HG02840 (cell line): ENCODE data around the gene CYCS.

Experiments
- ATAC-seq: cut with Tn5 transposase; IDR thresholded peaks from one replicate; pipeline ENCODE4 v1.9.1; 2021; ENCODE audit warnings: mild to moderate bottlenecking, moderate library complexity, moderate number of reproducible peaks; ENCODE audit not compliant: unreplicated experiment, low FRiP score

CYCS gene

DNA sequence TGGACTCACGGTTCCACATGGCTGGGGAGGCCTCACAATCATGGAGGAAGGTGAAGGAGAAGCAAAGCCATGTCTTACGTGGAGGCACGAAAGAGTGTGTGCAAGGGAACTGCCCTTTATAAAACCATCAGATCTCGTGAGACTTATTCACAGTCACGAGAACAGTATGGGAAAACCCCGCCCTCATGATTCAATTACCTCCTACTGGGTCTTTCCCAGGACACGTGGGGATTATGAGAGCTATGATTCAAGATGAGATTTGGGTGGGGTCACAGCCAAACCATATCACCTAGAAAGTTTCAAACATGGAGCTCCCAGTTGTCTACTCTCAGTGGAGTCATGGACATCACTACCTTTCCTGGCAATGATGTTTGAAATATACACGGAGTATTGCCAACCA, 49.6 kb downstream of the CYCS start:
- ATAC-seq = no peak

DNA sequence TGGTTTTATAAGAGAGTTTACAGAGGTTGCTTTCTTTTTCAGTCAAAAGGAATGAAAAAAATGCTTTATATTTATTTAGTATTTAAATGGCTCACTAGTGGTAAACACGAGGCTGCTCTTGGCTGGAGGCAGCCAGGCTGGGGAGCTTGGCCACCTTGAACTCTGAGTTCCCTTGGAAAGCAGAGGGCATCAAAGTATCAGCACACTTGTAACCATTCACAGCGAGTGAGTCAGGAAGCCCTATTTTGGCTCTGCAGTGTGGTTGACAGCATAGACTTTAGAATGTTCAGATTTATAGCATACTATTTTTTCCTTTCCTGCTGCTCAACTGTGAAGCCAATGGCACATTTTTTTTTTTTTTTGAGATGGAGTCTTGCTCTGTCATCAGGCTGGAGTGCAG, 51.6 kb downstream of the CYCS start:
- no peak for ATAC-seq
